H1 (cell line): Measurements from ENCODE around the gene DLST. TPM values are rescaled to one million over a fixed set of nuclear protein-coding genes. Genes with fewer than 3 reads are reported as not detected.

Source experiments
- CTCF ChIA-PET: fragments of 300-600 bp; sonication (Branson Sonifier 250); formaldehyde crosslinking; loops from one replicate; lab custom pipeline; 2021; ENCODE audit not compliant: partially characterized antibody; lab: Charles Lee
- POLR2A ChIA-PET: fragments of 300-600 bp; sonication (Branson Sonifier 250); formaldehyde crosslinking; loops from one replicate; lab custom pipeline; 2021; ENCODE audit warnings: inconsistent platforms; ENCODE audit not compliant: partially characterized antibody; lab: Charles Lee
- DNase-seq, 2 experiments: peaks; one replicate each; pipeline versions ENCODE4 v3.0.0 to v3.0.0-alpha.2; 2010 to 2022; ENCODE audit warnings: low spot score in 2 of 2, low read depth in 1 of 2, mixed read lengths in 1 of 2
- FAIRE-seq: peaks from 2 replicates; lab custom pipeline; 2011; peaks lifted over from hg19 to GRCh38; lab: Jason Lieb, UNC
- H2AFZ ChIP-seq: 2 replicates; pipeline ENCODE4 v1.8.1; 2012; ENCODE audit warnings: low read length, inconsistent platforms
- H2AK5ac ChIP-seq: 2 replicates; pipeline ENCODE4 v1.6.1; 2013; ENCODE audit warnings: low read depth, low read length
- H2BK120ac ChIP-seq: replicated peaks from 2 replicates; pipeline ENCODE3; 2013; ENCODE audit warnings: low read depth, low read length, inconsistent platforms
- H2BK12ac ChIP-seq: 2 replicates; pipeline ENCODE4 v1.6.1; 2013; ENCODE audit warnings: low read depth, low read length
- H2BK15ac ChIP-seq: 2 replicates; pipeline ENCODE4 v1.6.1; 2013; ENCODE audit warnings: low read length
- H2BK20ac ChIP-seq: 2 replicates; pipeline ENCODE4 v1.6.1; 2013; ENCODE audit warnings: low read length
- H2BK5ac ChIP-seq: 2 replicates; pipeline ENCODE4 v1.6.1; 2013; ENCODE audit warnings: low read depth, low read length
- H3K14ac ChIP-seq: 2 replicates; pipeline ENCODE4 v1.6.1; 2013; ENCODE audit warnings: inconsistent platforms; ENCODE audit not compliant: insufficient read length
- H3K18ac ChIP-seq: 2 replicates; pipeline ENCODE4 v1.6.1; 2013; ENCODE audit warnings: low read length; ENCODE audit errors: extremely low read depth
- H3K23ac ChIP-seq: 2 replicates; pipeline ENCODE4 v1.6.1; 2013; ENCODE audit warnings: inconsistent platforms; ENCODE audit not compliant: insufficient read length
- H3K23me2 ChIP-seq: 2 replicates; pipeline ENCODE4 v1.6.1; 2013; ENCODE audit warnings: low read depth, low read length
- H3K27ac ChIP-seq: 2 replicates; pipeline ENCODE4 v1.6.1; 2011; ENCODE audit warnings: low read depth, low read length, inconsistent platforms
- H3K27me3 ChIP-seq, 4 experiments: replicated peaks in 1 of 4; 1 replicate in 1 of 4; 2 replicates in 3 of 4; pipeline versions ENCODE4 v1.6.1 to v1.8.1; 2011 to 2013; ENCODE audit warnings: low read length in 3 of 4, mild to moderate bottlenecking in 3 of 4, inconsistent platforms in 2 of 4, mixed read lengths in 2 of 4, moderate library complexity in 1 of 4; ENCODE audit not compliant: control insufficient read depth in 3 of 4, insufficient read depth in 3 of 4; ENCODE audit errors: extremely low read depth in 1 of 4
- H3K36me3 ChIP-seq, 4 experiments: 2 replicates each; pipeline versions ENCODE4 v1.6.1 to v1.8.1; 2011 to 2013; ENCODE audit warnings: mild to moderate bottlenecking in 4 of 4, low read length in 3 of 4, moderate library complexity in 2 of 4, control low read depth in 1 of 4, inconsistent platforms in 1 of 4; ENCODE audit not compliant: insufficient read depth in 4 of 4, control insufficient read depth in 2 of 4
- H3K4ac ChIP-seq: replicated peaks from 2 replicates; pipeline ENCODE3; 2013; ENCODE audit warnings: low read length, low read depth, mixed read lengths, inconsistent platforms; ENCODE audit not compliant: insufficient read length
- H3K4me1 ChIP-seq, 4 experiments: replicated peaks in 1 of 4; 1 replicate in 1 of 4; 2 replicates in 3 of 4; pipeline versions ENCODE4 v1.6.1 to v1.8.1; 2011 to 2013; ENCODE audit warnings: low read length in 3 of 4, inconsistent platforms in 2 of 4, mixed read lengths in 1 of 4; ENCODE audit not compliant: insufficient read depth in 4 of 4, control insufficient read depth in 3 of 4
- H3K4me2 ChIP-seq, 2 experiments: 2 replicates each; pipeline versions ENCODE4 v1.6.1 to v1.8.1; 2011 to 2013; ENCODE audit warnings: low read depth in 2 of 2, low read length in 2 of 2, control low read depth in 1 of 2, inconsistent platforms in 1 of 2, mild to moderate bottlenecking in 1 of 2; ENCODE audit not compliant: insufficient read depth in 1 of 2
- H3K4me3 ChIP-seq, 4 experiments: fragments of 200-600, 300-600 bp in 1 of 4; sonication (generic), shearing (Covaris generic), sonication (Bioruptor Twin) in 1 of 4; 2 replicates each; pipeline versions ENCODE4 v1.5.1 to v1.8.1; 2011 to 2016; ENCODE audit warnings: low read length in 4 of 4, low read depth in 3 of 4, control low read depth in 2 of 4, inconsistent platforms in 2 of 4, mild to moderate bottlenecking in 2 of 4, mixed read lengths in 1 of 4, moderate library complexity in 1 of 4; ENCODE audit not compliant: insufficient read depth in 2 of 4; ENCODE audit errors: extremely low read depth in 1 of 4
- H3K56ac ChIP-seq: replicated peaks from 2 replicates; pipeline ENCODE3; 2013; ENCODE audit warnings: low read depth, mild to moderate bottlenecking, mixed read lengths, low read length, inconsistent platforms; ENCODE audit not compliant: insufficient read length
- H3K79me1 ChIP-seq: 2 replicates; pipeline ENCODE4 v1.6.1; 2013; ENCODE audit warnings: low read depth, low read length, control low read depth
- H3K79me2 ChIP-seq, 2 experiments: 2 replicates each; pipeline versions ENCODE4 v1.6.1 to v1.8.1; 2012 to 2013; ENCODE audit warnings: low read length in 2 of 2, mild to moderate bottlenecking in 2 of 2, inconsistent platforms in 1 of 2; ENCODE audit not compliant: insufficient read depth in 2 of 2, control insufficient read depth in 1 of 2
- H3K9ac ChIP-seq, 4 experiments: replicated peaks in 1 of 4; 1 replicate in 1 of 4; 2 replicates in 3 of 4; pipeline versions ENCODE4 v1.6.1 to v1.8.1; 2011 to 2013; ENCODE audit warnings: low read depth in 3 of 4, low read length in 3 of 4, control low read depth in 2 of 4, mild to moderate bottlenecking in 2 of 4, moderate library complexity in 2 of 4, inconsistent platforms in 1 of 4; ENCODE audit errors: extremely low read depth in 1 of 4
- H3K9me3 ChIP-seq, 2 experiments: 2 replicates each; pipeline versions ENCODE4 v1.6.1 to v1.8.1; 2012 to 2013; ENCODE audit warnings: mild to moderate bottlenecking in 2 of 2, moderate library complexity in 2 of 2, control low read depth in 1 of 2, inconsistent platforms in 1 of 2, low read depth in 1 of 2, low read length in 1 of 2, mixed read lengths in 1 of 2; ENCODE audit not compliant: insufficient read depth in 2 of 2
- H4K20me1 ChIP-seq, 2 experiments: replicated peaks in 1 of 2; 2 replicates each; pipeline versions ENCODE3 to v1.8.1; 2011 to 2013; ENCODE audit warnings: inconsistent platforms in 2 of 2, low read length in 2 of 2, mild to moderate bottlenecking in 1 of 2; ENCODE audit not compliant: insufficient read depth in 2 of 2, control insufficient read depth in 1 of 2
- H4K5ac ChIP-seq: 2 replicates; pipeline ENCODE4 v1.6.1; 2013; ENCODE audit warnings: low read length, low read depth, mixed read lengths, inconsistent platforms; ENCODE audit not compliant: insufficient read length
- H4K8ac ChIP-seq: 2 replicates; pipeline ENCODE4 v1.8.0; 2013; ENCODE audit warnings: mild to moderate bottlenecking, moderate library complexity, low read length, inconsistent platforms; ENCODE audit not compliant: insufficient read depth; ENCODE audit errors: extremely low read depth
- H4K91ac ChIP-seq: replicated peaks from 2 replicates; pipeline ENCODE3; 2013; ENCODE audit warnings: low read length, mixed read lengths, inconsistent platforms; ENCODE audit not compliant: insufficient read length
- ASH2L ChIP-seq: fragments of 200-600, 300-600 bp; sonication (generic); IDR thresholded peaks from one replicate; pipeline ENCODE4 v1.7.1; 2017; ENCODE audit warnings: low read length
- BACH1 ChIP-seq: IDR thresholded peaks from 2 replicates; pipeline ENCODE4 v1.6.1; 2012; ENCODE audit warnings: low read length, improper control_type of control experiment
- BRCA1 ChIP-seq: IDR thresholded peaks from 2 replicates; pipeline ENCODE4 v1.6.1; 2012; ENCODE audit warnings: low read depth, low read length, improper control_type of control experiment
- CBX5 ChIP-seq: fragments of 300-800, 300-1000 bp; sonication (generic); IDR thresholded peaks from 2 replicates; pipeline ENCODE4 v1.7.1; 2016; ENCODE audit warnings: antibody characterized with exemption, low read length, low read depth
- KDM4A ChIP-seq: IDR thresholded peaks from one replicate; pipeline ENCODE4 v1.7.1; 2012; ENCODE audit warnings: low read depth, mild to moderate bottlenecking, moderate library complexity, low read length, inconsistent platforms; ENCODE audit not compliant: severe bottlenecking
- POLR2A ChIP-seq, 2 experiments: IDR thresholded peaks; 1 replicate in 1 of 2; 2 replicates in 1 of 2; pipeline ENCODE4 v1.6.1; 2011; ENCODE audit warnings: low read depth in 2 of 2, low read length in 2 of 2, mild to moderate bottlenecking in 2 of 2; ENCODE audit errors: control extremely low read depth in 1 of 2
- RAD21 ChIP-seq, 2 experiments: IDR thresholded peaks in 1 of 2; conservative IDR thresholded peaks in 1 of 2; 2 replicates each; pipeline ENCODE4 v1.6.1; 2011; ENCODE audit warnings: low read depth in 2 of 2, low read length in 2 of 2, improper control_type of control experiment in 1 of 2, inconsistent platforms in 1 of 2, mild to moderate bottlenecking in 1 of 2, moderate library complexity in 1 of 2
- SAP30 ChIP-seq: fragments of 300-600 bp; sonication (generic); IDR thresholded peaks from 2 replicates; pipeline ENCODE4 v1.7.1; 2012; ENCODE audit warnings: low read length, moderate library complexity, mild to moderate bottlenecking, inconsistent platforms; ENCODE audit not compliant: insufficient read depth, insufficient replicate concordance
- SIRT6 ChIP-seq: IDR thresholded peaks from one replicate; pipeline ENCODE4 v1.7.1; 2012; ENCODE audit warnings: low read length, inconsistent platforms
- SIX5 ChIP-seq: IDR thresholded peaks from 2 replicates; pipeline ENCODE4 v1.6.1; 2011; ENCODE audit warnings: mild to moderate bottlenecking, low read depth, low read length
- SP1 ChIP-seq: IDR thresholded peaks from 2 replicates; pipeline ENCODE4 v1.6.1; 2011; ENCODE audit warnings: low read depth, low read length
- TEAD4 ChIP-seq: IDR thresholded peaks from 2 replicates; pipeline ENCODE4 v1.6.1; 2012; ENCODE audit warnings: low read depth, low read length, inconsistent platforms, mixed read lengths
- WGBS, 2 experiments: shearing (Covaris generic) in 1 of 2; methylation state at CpG; one replicate each; pipeline versions ENCODE4 v1.1.6 to v1.1.7; 2013 to 2015; ENCODE audit warnings: low lambda C conversion rate in 2 of 2, mixed read lengths in 2 of 2, inconsistent platforms in 1 of 2, low coverage in 1 of 2, missing lambda C conversion rate in 1 of 2; ENCODE audit not compliant: insufficient replicate concordance in 2 of 2, insufficient coverage in 1 of 2, insufficient read length in 1 of 2; ENCODE audit errors: extremely low coverage in 1 of 2, missing lambda C conversion rate in 1 of 2; 5-methylcytosine and 5-hydroxymethylcytosine counted together
- polyA plus RNA-seq, 7 experiments: library from polyadenylated mRNA; depleted of rRNA in 3 of 7; stranded (reverse) in 5 of 7; unstranded in 2 of 7; fragments of >200 nt in 5 of 7; fragments of 200-250 nt in 2 of 7; gene quantifications; 1 replicate in 5 of 7; 2 replicates in 1 of 7; 4 replicates in 1 of 7; pipeline versions ENCODE4 v1.2.1 to v1.2.3, GENCODE V29; 2011 to 2013; ENCODE audit warnings: missing spikeins in 2 of 7, mixed read lengths in 2 of 7
- total RNA-seq: library from RNA; stranded (reverse); fragmentation: NEBNext Ultra II Directional; extraction: Animal tissue kit (Norgen Biotek cat#: 25700); gene quantifications from 2 replicates; pipeline ENCODE4 v1.2.1, GENCODE V29; 2021
- TF ChIP-seq, protein P1 (sequence below): IDR thresholded peaks from 2 replicates; pipeline ENCODE4 v1.6.1; 2011; ENCODE audit warnings: low read length, improper control_type of control experiment

The DLST gene
- total and polyA plus RNA-seq, 2 of the 8 experiments (the other 6 are each of a cell fraction or from before 2014, with no cell fraction given) = 96.5 to 117 TPM

DNA sequence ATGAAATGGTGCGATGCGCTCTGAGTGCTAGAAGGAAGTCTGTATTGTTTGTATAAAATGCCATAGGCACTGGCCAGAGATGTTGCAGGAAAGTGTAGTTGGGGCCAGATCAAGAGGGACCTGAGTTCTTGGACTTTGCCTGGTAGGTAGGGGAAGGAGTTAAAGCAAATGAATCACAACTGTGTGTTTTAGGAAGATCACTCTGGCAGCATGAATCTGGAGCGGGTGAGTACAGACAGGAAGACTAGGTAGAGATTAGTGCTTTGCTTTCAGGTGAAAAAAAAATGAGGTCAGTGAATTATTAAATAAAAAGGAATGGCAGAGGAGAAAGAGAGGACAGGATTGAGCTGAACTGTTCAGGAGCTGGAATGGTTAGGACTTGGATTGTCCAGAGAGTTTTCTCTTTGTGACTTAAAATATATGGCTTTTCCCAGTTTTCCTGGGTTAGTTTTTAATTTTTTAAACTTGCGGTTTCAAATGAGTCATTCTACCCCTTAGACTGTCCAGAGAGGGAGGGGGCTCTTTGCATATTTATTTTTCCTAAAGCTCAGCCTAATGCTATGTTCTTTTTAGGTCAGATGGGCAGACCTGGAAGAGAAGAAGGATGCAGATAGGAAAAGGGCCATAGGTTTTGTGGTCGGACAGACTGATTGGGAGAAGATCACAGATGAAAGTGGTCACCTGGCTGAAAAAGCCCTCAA lies 46.9 kb upstream of the DLST start:
- DNase-seq (no peak), FAIRE-seq (no peak)
- POLR2A ChIA-PET = interaction anchor here (1.8 kb wide), 1 partner anchor 12 kb away, joined by 6 read pairs; no protein-coding TSS in a partner anchor
- H2BK20ac ChIP-seq = no peak overlapping the region
- CTCF ChIA-PET = no interaction called here
- no peaks in the 10 kb centered on the region for H3K9me3 ChIP-seq
- H3K4ac ChIP-seq = no peak overlapping the region
- H4K20me1 ChIP-seq = peaks cover 0 to 1% of the 10 kb centered on the region in 2 experiments
- H3K56ac ChIP-seq = no peak overlapping the region
- no peak overlapping the region for H3K14ac ChIP-seq
- no peak overlapping the region for H2BK12ac ChIP-seq
- H3K36me3 ChIP-seq = peaks cover 2 to 35% (median 6%) of the 10 kb centered on the region in 4 experiments; a peak in 5 of 8 replicates
- no peaks in the 10 kb centered on the region for H3K79me1 ChIP-seq
- no peak overlapping the region for H3K4me2 ChIP-seq
- H3K79me2 ChIP-seq = no peaks in the 10 kb centered on the region
- H3K23me2 ChIP-seq = no peaks in the 10 kb centered on the region
- no peak overlapping the region for H3K18ac ChIP-seq
- H3K27ac ChIP-seq = no peak overlapping the region
- no peak overlapping the region; the same call in 1 of the 2 replicates for H4K8ac ChIP-seq
- no peak overlapping the region for H2AFZ ChIP-seq
- no peak overlapping the region for H4K5ac ChIP-seq
- H3K23ac ChIP-seq = no peak overlapping the region
- H2BK5ac ChIP-seq = no peak overlapping the region
- no peak overlapping the region for H2AK5ac ChIP-seq
- no peaks in the 10 kb centered on the region for H3K4me1 ChIP-seq
- H2BK120ac ChIP-seq = no peak overlapping the region
- H2BK15ac ChIP-seq = no peak overlapping the region
- H3K9ac ChIP-seq = no peak overlapping the region
- WGBS, 2 experiments = 74% methylated on average over 5 of the region's 5 CpGs; no CpG with 5 or more reads in 1 of the 2 experiments
- H4K91ac ChIP-seq = no peak overlapping the region
- H3K4me3 ChIP-seq = no peak overlapping the region
- H3K27me3 ChIP-seq = no peaks in the 10 kb centered on the region
- no peak for TF ChIP-seq ASH2L
- TF ChIP-seq, protein P1, sequence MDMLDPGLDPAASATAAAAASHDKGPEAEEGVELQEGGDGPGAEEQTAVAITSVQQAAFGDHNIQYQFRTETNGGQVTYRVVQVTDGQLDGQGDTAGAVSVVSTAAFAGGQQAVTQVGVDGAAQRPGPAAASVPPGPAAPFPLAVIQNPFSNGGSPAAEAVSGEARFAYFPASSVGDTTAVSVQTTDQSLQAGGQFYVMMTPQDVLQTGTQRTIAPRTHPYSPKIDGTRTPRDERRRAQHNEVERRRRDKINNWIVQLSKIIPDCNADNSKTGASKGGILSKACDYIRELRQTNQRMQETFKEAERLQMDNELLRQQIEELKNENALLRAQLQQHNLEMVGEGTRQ = no peak
- no peak for TF ChIP-seq SIX5
- TF ChIP-seq KDM4A = no peak
- TF ChIP-seq SAP30 = no peak
- no peak for TF ChIP-seq RAD21 (IDR thresholded peaks at IDR 0.05 in 1 of 2, conservative IDR thresholded peaks at IDR 0.05 in 1 of 2; ENCODE audit: low read depth in 2 of 2, low read length in 2 of 2)
- no peak for TF ChIP-seq CBX5
- TF ChIP-seq SP1 = no peak
- TF ChIP-seq BRCA1 = no peak
- no peak for TF ChIP-seq POLR2A (IDR thresholded peaks at IDR 0.05; ENCODE audit: control extremely low read depth in 1 of 2, low read depth in 2 of 2, low read length in 2 of 2)
- no peak for TF ChIP-seq BACH1
- TF ChIP-seq SIRT6 = no peak
- no peak for TF ChIP-seq TEAD4
